ENCODE results near the gene FGF3. TPM values are rescaled to one million over a fixed set of nuclear protein-coding genes. Genes with fewer than 3 reads are reported as not detected.

The FGF3 gene
- total RNA-seq, 1 donor from 2014 or later, result not detected

DNA sequence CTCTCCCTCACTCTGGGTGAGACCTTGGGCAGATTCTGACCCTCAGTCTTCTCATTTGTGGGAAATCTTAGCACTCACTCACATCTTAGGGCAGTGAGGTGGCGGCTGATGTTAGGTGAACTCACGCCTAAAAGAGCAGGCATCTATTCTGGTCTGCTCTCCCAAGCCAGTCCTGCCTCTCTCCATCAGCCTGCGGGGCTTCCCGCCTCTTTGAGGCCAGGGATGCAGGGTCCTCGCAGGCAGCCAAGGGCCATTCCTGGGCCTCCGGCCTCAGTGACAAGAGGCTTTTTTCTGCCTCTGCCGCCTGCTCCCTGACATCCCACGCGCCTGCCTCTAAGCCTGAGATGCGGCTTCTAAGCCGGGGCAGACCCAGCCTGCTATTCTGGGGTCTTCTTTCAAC is 30.3 kb downstream of the FGF3 start:
- H3K27me3 ChIP-seq, result no peaks in the 10 kb centered on the region
- TF ChIP-seq, protein P1, sequence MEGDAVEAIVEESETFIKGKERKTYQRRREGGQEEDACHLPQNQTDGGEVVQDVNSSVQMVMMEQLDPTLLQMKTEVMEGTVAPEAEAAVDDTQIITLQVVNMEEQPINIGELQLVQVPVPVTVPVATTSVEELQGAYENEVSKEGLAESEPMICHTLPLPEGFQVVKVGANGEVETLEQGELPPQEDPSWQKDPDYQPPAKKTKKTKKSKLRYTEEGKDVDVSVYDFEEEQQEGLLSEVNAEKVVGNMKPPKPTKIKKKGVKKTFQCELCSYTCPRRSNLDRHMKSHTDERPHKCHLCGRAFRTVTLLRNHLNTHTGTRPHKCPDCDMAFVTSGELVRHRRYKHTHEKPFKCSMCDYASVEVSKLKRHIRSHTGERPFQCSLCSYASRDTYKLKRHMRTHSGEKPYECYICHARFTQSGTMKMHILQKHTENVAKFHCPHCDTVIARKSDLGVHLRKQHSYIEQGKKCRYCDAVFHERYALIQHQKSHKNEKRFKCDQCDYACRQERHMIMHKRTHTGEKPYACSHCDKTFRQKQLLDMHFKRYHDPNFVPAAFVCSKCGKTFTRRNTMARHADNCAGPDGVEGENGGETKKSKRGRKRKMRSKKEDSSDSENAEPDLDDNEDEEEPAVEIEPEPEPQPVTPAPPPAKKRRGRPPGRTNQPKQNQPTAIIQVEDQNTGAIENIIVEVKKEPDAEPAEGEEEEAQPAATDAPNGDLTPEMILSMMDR (IDR thresholded peaks at IDR 0.05), result no peak
- no peaks in the 10 kb centered on the region for H3K9me3 ChIP-seq
- H3K4me1 ChIP-seq, result no peaks in the 10 kb centered on the region
- intact Hi-C loops (cut with DNase I), result no loop called here
- DNase-seq (ENCODE audit: low spot score in 2 of 2), result no peak
- no peaks in the 10 kb centered on the region for H3K36me3 ChIP-seq
- no peak overlapping the region for H3K4me3 ChIP-seq
- no peak overlapping the region for H3K27ac ChIP-seq

DNA sequence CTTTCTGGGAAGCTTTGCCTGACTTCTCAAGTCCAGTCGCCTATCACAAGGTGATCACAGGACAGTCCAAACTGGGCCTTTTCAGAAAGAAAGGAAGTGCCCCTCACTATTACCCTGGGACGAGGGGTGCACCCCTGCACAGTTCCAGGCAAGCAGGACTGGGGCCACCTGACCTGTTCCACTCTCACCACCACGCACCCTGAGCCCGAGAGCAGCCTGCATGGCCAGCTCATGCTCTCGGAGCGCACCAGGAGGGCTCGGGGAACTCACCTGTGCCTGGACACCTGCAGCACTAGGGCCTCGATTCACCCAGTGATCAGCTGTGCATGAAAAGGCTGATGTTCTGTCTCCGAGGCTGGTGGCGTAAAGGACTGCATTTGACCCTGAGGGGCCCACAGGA is 31.3 kb downstream of the FGF3 start:
- no peaks in the 10 kb centered on the region for H3K36me3 ChIP-seq
- DNase-seq (ENCODE audit: low spot score in 2 of 2), result no peak
- intact Hi-C loops (cut with DNase I), result no loop called here
- no peak overlapping the region for H3K4me3 ChIP-seq
- no peaks in the 10 kb centered on the region for H3K4me1 ChIP-seq
- TF ChIP-seq, protein P1 (IDR thresholded peaks at IDR 0.05), result no peak
- no peaks in the 10 kb centered on the region for H3K9me3 ChIP-seq
- no peaks in the 10 kb centered on the region for H3K27me3 ChIP-seq
- H3K27ac ChIP-seq, result no peak overlapping the region

DNA sequence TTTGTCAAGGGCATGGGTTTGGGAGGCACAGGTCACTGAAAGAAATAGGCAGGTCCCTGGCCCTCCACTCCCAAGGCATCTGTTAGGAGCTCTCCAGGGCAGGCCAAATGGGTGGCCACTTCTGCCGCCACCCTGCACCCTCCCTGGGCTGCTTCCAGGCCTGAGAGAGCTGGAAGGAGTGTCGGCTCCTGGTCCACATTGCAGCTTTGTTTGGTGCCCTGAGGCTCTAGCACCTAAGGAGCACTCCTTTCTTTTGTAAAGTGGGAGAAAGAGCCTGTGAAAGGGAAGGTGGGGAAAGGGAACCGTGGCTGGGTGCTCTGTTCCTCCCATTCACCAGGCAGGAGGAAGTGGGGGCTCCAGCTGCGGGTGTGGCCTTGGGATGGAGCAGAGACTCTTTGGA is 31.8 kb downstream of the FGF3 start:
- H3K4me1 ChIP-seq, result no peaks in the 10 kb centered on the region
- intact Hi-C loops (cut with DNase I), result no loop called here
- no peaks in the 10 kb centered on the region for H3K27me3 ChIP-seq
- no peak overlapping the region for H3K4me3 ChIP-seq
- no peak for DNase-seq (ENCODE audit: low spot score in 2 of 2)
- H3K36me3 ChIP-seq, result no peaks in the 10 kb centered on the region
- TF ChIP-seq, protein P1 (IDR thresholded peaks at IDR 0.05), result no peak
- H3K9me3 ChIP-seq, result no peaks in the 10 kb centered on the region
- no peak overlapping the region for H3K27ac ChIP-seq

DNA sequence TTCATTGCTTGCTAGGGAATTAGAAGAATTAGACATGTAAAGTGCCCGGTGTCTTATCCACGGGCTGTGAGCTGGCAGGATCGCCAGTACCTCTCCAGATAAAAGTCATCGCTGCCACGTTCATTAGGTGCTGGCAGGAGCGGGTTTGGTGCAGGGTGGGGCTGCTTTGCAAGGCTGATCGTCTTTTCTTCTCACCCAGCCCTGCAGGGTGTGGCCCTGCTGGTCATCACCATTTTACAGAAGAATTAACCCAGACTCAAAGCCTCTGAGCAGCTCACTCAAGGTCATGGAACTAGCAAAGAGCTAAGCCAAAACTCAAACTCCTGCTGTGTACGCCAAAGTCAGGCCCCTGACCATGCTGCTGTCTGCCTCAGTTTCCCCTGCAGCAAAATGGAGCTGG is 38.0 kb downstream of the FGF3 start:
- intact Hi-C loops (cut with DNase I), result no loop called here
- Histone ChIP-seq H3K36me3 (no peaks in the 10 kb centered on the region), H3K9me3 (no peaks in the 10 kb centered on the region), H3K27me3 (no peaks in the 10 kb centered on the region), H3K4me1 (no peaks in the 10 kb centered on the region), H3K4me3 (no peak overlapping the region), H3K27ac (no peak overlapping the region)
- TF ChIP-seq, protein P1 (IDR thresholded peaks at IDR 0.05), result no peak
- no peak for DNase-seq (ENCODE audit: low spot score in 2 of 2)

DNA sequence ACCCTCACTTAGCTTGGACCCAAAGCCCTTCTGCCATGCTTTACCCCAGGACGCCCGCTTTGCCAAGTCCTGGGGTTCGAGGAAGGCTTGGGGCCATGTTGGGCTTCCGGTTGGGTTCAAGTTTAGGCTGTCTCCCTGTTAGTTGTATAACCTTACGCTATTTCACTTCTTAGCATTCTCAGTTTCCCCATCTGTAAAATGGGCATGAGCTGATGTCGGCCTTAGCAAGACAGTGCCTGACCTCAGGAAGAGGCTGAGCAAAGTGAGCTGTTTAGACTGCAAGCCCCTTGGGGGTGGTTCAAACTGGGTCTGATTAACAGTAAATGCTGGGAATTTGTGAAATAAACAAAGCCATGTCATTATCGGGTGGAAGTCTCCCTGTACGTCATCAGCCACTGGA is 40.8 kb downstream of the FGF3 start:
- H3K4me1 ChIP-seq, result no peaks in the 10 kb centered on the region
- H3K4me3 ChIP-seq, result no peak overlapping the region
- TF ChIP-seq, protein P1 (IDR thresholded peaks at IDR 0.05), result no peak
- H3K27me3 ChIP-seq, result peaks cover 5% of the 10 kb centered on the region
- no peaks in the 10 kb centered on the region for H3K9me3 ChIP-seq
- intact Hi-C loops (cut with DNase I), result no loop called here
- no peaks in the 10 kb centered on the region for H3K36me3 ChIP-seq
- no peak overlapping the region for H3K27ac ChIP-seq
- no peak for DNase-seq (ENCODE audit: low spot score in 2 of 2)

DNA sequence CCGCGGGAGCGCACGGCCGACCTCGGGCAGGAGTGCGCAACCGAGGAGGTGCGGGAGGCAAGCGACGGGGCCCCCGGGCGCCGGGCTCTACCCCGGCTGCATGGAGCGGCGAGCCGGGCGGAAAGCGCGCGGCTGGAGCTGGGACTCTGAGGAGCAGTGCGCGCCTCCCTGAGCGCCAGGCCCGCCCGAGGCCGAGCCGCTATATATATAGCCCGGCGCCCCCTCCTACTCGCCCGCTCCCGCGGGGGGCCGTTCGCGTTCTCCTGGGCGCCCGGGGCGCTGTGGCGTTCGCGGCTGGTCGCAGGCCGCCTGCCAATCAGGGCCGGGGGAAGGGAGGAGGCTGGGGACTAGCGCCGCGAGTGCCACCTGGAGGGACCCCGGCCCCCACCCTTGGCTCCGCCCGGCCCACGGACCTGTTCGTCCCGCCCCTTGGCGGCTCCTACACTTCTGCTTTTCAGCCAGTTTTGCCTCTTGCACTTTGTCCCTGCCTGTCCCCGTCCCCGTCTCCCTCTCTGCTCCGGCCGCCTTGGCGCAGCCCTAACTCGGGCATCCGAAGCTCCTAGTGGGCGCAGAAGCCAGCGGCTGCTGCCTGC is 44.0 kb downstream of the FGF3 start, which contains the start of gene FGF4:
TSS of gene FGF4 (minus strand) at position 179 of the 593 bp plus-strand sequence. CDS start 257 bp downstream, outside the sequence.
- Histone ChIP-seq H3K9me3 (no peaks in the 10 kb centered on the region), H3K4me3 (no peak within 1 kb of the TSS), H3K27ac (no peak within 1 kb of the TSS), H3K27me3 (peaks cover 5% of the 10 kb centered on the region), H3K4me1 (no peaks in the 10 kb centered on the region), H3K36me3 (no peaks in the 10 kb centered on the region)
- intact Hi-C loops (cut with DNase I), result no loop called here
- DNase-seq (ENCODE audit: low spot score in 2 of 2), result no peak
- TF ChIP-seq, protein P1 (IDR thresholded peaks at IDR 0.05), result no peak

Data from ascending aorta (tissue), 2 donors.